ENCODE data around the gene SERPINE2.

Gene SERPINE2

DNA sequence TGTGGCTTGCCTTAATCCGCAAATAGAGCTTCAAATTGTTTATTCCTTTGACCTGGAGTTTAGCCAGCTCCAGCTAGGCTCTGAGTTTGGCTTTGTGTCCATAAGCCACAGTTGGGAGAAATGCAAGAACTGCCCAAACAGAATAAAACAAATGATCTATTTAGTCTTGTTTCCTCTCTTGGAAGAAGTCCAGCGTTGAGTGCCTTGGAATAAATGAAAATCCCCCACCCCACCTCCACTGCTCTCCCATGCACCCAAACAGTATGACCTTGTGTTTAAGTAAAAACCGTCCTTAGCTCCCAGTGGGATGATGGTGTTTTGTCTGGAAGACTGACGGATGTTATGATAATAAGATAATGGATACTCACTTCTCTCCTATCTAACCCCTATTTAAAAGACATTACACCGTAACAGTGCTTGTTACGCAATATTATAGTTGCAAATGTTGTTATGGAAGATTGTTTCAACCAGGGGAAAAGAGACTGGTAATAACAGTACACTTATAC is 3.2 kb upstream of the SERPINE2 start:
- no peak for DNase-seq

DNA sequence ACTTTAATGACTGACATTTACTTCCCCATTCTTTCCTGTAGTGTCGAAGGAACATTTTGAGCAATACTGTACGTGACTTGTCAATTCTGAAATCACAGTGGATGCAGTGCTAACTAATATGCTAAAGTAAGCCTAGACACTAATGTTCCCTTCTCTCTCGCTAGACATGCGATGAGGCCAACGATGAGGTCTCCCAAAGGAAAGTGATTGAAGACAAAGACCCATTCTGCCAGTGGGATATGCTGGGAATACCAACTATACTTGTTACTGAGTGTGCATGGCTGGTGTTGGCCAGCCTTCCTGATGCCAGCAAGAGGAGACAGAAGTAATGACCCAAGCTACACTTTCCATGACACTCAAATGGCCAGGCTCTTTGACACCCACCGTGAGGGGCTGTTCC is 2.5 kb upstream of the SERPINE2 start:
- no peak for DNase-seq

DNA sequence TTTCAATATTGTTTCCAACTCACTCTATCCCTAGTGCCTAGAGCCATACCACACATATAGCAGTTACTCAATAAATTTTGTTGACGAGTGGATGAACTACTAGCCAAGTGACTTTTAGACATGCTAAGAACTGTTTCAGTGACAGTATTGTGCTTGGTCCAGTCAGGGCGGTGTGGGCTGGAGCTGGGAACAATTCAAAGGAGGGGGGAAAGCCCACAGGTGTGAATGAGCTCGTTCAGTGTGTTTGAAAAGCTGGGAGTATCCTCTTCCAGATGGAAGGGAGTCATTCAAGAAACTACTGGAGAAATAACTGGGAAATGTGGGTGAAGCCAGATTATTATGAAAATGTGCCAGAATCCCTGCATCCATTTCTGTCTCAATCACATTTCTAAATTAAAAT is 1.7 kb upstream of the SERPINE2 start:
- no peak for DNase-seq

DNA sequence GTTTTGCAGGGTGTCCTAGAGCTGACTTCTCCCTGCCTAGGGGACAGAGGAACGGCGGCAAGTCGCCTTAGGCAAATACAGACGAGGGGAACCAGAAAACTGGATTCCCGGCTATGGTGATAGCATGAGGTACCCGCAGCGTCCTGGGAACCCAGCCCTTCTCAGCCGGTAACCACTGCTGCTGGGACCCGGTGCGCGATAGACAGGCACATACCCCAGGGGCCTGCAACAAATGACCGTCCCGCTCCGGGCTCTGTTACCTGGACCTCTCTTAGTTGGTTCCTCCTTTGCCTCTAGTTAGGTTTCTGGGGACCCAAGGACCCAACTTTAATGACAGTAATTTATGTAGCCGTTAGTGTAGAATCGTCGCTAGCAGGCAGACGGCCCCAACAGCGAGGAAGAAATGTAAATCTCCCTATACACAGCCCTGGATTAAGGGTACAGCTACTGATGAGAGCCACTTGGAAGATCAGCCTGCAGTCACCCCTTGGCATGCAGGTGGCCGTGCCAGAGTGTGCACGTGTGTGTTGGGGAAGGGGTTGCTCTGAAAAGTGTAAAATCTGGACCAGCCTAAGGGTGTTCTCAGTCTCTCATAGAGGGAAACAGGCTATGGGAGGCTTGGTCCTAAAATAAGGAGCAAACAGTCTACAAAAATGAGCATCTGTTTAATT is 819 bp upstream of the SERPINE2 start:
- no peak for DNase-seq

DNA sequence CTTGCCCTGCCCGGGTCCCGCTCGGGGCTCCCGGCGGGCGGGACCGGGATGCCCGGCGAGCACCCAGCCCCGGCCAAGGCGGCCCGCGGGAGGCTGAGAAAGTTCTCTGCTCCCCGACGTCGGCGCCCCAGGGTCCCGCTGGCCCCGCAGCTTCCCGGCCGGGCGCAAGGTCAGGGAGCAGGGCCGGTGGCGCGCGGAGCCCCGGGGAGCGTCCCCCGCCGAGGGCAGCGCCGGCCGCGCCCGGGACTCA is 331 bp downstream of the SERPINE2 start:
- DNase-seq: no peak

DNA sequence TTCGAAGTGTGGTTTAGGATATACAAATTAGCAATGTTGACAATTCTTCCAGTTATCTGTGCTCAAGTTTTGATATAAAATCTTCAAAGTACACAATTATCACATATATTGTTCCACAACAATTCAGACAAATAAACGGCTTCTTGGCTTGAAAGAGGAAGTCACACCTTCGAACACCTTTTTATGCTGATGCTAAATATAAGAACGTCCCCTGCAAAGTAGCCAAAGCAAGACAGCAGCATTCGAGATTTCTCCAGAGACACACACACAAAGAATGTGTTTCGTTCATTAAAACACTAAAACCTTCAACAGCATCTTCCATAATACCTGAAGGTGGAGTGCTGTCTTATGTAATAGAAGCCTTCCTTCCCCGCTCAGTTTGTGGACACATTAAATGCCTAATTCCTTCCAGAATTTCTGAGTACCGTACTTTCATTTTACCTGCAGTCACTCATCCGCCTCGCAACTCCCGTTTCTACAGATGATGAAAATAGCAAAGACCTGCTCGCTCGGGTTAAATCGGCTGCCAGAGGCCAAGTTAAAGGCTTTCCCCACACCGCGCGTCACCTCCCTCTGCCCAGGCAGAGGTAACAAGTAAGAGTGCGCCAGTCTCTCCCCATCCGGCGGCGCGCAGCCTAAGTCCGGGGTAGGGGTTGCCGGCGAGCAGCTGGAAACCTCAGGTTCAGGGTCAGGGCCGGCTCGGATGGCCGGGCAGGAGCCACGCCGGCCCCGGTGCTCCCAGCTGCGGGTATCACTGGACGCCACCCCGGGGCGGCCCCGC is 847 bp downstream of the SERPINE2 start:
- DNase-seq: peak; percentile 52

DNA sequence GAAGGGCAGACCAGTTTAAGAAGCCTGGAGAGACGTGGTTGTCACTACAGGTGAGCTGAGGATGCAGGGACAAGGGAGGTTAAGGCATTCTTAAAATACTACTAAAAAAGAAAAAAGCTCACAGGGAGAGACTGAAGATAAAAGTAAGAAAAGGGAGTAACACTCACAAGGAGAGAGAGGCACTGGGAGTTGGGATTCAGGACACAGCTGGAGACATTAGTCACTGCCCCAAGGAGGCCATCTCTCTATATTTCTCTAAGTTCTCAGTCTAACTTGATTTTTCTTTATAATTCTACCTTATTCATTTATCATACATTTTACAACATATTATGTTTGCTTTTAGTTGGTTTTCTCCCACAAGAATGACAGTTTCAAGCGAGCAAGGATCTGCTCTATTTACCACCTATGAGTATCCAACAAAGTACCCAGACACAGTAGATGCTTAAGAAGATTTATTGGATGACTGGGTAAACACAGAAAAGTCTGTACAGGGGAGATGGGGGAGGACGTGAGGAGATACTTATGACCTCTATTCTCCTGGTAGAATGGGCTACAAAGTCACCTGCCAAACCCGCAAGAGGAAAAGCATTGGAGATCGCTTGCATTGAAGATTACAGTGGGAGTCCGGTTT is 2.2 kb downstream of the SERPINE2 start:
- no peak for DNase-seq

DNA sequence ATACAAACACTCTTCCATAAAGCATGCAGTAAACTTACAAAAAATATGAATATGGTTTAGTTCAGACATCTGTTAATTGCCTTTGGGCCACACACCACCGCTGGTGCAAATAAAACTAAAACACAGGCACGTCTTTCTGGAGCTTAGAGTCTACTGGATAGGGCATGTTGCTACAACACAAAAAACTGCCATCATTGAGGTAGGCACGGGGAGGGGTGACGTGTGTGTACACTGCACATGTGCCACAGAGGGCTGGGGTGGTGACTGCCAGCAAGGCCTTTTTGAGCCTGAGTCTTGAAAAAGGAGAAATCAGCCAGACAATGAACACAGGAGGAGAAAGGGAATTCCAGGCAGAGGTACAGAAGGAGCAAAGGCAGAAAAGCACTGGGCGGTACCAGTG is 5.1 kb downstream of the SERPINE2 start:
- no peak for DNase-seq

DNA sequence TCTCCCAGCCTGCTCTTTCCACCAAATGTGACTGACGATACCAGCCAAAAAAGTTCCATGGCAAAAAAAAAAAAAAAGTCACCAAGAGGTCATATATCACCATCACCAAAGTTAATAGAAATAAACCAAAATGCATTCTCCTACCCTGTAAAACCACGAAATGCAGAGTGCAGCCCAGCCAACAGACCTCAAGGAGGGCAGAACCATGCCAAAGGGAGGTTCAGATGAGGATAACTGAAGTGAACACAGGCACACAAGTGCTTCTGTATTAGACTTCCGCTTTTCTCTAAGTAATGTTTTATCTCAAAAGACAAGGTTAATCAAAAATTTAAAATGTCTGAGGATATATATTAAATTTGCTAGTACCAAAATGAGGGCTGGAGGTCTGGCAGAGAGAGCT is 5.5 kb downstream of the SERPINE2 start:
- no peak for DNase-seq

DNA sequence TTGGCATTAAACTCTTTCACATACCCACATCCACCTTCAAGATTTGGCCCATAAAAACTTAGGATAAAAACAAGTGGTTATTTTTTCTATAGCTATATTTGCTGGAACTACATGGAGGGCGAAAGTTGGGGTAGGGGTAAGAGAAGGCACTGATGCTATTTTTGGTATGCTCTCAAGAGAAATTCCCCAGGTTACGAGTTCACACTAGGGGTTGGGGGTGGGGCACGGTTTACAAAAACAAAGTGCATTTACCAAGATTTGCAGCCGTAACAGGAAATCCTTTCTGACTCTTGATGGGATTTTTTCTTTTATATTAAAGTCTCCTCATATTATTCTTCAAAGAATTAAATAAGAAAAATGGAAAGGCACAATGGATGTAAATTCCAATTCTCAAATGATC is 6.8 kb downstream of the SERPINE2 start:
- DNase-seq: no peak

DNA sequence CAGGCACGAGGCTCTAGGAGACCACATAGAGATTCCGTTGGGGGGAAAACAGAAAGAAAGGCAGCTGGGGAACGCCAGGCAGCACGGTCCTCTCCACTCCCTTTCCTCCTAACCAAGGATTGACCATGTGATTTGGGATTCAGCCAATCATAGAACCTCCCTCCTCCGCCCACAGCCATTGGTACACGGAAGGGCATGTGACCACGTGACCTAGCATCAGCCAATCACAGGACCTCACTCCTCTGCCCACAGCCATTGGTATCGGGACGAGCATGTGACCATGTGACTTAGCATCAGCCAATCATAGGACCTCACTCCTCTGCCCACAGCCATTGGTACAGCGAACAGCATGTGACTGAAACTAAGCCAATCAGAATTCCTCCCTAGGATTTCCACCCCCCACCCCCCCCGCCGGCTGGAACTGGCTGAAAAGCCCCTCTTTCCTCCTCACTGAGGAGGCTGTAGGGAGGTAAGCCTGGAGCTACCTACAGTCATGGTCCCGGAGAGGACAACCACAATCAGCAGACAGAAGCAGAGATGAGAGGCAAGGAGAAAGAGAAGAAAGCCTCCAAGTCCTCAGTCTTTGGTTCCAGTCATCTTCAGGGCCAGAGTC is 7.6 kb downstream of the SERPINE2 start:
- DNase-seq: no peak

DNA sequence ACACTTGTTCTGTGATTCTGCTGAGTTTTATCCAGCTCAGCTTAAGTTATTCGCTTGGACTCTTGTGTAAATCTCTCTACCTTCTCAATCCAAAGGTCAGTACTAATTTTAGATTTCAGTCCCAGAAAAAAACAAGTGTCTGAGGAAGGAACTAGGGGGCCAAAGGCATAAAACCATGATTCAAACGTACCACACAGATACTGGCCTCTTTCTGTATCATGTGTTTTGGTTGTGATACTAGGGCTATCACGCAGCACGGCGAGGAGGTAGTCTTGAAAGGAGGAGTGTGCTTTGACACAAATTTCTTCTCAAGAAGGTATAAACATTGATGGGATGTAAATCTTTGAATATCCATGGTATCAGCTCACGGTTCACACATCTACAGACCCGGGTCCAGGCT is 8.3 kb downstream of the SERPINE2 start:
- no peak for DNase-seq

DNA sequence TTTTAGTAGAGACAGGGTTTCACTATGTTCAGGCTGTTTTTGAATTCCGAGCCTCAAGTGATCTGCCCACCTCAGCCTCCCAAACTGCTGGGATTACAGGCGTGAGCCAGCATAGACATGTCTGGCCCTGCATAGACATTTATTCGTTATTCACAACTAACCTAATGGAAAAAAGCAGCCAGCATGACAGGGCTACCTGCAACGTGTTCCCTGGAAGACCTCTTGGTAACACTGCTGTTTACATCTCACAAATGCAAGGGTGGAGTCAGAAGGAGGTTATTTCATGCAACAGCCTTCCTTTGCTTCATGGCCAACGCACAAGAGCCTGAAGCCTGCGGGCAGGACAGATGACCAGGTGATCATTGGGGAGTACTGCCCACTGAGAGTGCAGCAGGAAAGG is 9.2 kb downstream of the SERPINE2 start:
- no peak for DNase-seq

DNA sequence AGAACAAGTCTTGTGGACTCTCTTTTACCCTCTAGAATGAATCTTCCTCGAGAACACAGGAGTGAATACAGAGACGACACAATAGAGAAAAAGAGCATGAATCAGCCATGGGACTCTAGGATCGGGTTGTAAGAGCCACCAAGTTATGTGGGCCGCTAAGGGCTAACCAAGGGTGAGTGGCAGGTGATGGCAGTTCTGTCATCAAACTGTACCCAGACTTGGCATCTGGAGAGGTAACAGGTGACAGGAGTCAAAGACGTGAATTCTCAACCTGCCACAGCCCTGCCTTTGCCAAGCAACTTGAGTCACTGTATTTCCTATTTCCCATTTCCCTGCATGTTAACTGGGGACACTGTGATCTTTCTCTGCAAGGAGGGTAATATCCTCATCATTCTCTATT is 11.2 kb downstream of the SERPINE2 start:
- no peak for DNase-seq

DNA sequence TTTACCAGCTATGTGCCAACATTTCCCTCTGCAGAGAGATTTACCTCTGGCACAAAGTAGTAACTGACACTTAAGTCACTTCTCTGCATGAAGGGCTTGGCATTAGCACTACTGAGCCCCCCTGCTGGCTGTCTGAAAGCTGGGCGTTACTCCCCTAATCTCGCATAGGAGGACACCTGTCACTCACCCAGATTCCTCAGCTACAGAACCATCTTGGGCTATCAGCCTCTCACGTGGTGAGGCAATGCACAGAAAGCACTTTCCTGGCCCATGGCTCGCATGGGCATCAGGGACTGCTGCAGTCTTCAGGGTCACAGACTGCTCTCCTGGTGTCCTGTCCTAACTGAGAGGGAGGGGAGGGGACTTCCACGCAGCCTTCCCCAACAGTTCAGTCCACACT is 12.0 kb downstream of the SERPINE2 start:
- no peak for DNase-seq

DNA sequence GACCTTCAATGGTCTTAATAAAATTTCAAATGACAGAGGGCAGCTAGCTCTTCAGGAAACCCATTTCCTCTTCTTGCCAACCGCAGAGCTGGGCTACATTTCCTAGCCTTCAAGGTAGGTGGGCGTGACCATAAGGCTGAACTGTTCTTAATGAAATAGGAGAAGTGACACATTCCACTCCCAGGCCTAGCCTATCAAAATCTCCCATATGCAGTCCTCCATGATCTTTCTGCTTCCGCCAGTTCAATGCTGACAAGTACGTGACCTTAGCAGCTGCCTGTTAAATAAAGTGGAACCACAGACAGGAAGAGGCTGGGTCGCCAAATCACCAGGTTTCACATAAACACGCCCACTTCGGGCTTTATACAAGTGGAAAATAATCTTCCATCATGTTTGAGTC is 13.2 kb downstream of the SERPINE2 start:
- DNase-seq: no peak

DNA sequence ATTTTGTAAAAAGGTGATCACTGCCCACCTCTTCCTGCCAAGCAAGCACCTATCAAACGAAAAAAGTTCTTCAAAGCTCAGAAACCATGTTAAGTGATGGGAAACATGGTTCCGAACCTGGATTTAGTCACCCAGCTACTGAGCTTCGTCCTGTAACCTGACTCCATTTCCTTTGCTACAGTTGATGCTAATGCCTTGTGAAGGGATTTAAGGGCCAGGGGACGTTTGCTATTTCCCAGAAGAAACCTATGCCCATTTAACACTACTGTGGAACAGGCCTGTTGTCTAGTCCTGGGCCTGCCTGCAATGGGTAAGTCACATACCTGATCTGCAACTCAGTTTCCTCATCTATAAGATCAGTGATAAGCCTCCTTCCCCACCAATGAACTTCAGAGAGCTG is 14.8 kb downstream of the SERPINE2 start:
- no peak for DNase-seq

DNA sequence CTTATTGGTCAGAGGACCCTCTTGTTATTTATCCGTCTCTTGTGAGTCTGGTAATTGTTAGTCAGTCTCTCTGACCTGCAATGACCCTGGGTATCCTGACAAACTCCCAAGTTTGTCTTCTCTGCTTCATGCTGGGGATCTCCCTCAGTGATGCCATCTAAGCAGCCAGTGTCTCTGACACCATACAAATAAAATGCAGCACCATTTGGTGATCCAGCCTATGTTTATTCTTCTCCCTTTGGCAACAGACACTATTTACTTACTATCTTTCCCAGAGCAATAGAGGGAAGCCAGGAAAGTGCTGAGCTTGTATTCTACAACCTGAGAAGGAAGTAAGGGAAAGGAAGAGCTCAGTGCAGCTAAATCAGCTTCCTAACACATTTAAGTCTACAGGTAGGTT is 15.9 kb downstream of the SERPINE2 start:
- DNase-seq: no peak

DNA sequence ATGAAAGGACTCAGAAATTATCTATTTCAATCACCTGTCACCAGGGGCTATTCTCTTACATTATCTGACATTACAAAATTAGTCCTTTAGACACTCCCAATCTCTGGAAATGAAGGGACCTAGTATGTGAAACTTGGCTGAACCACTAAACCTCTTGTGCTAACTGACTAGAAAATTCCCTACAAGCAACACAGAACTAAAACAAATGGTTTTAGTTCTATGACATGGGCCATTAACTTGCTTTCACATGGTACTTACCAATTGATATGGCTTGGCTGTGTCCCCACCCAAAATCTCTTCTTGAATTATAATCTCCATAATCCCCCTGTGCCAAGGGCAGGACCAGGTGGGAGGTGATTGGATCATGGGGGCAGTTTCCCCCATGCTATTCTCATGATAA is 16.6 kb downstream of the SERPINE2 start:
- no peak for DNase-seq

DNA sequence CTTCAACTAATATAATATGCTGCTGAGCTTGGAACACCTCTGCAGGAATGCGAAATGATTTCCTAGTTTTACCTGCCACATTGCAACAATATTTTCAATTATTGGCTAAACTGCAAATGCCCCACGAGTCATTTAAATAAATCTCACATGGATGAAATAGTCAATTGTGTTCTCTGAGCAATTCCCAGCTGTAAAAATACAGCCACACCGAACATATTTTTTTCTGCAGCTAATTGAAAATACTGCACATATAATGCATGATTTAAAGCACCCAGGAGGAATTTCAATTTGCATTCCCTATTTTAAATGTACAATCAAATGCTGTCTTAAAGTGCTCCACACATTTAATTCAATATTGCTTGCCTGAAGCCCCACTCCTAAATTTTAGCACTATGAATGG is 18.6 kb downstream of the SERPINE2 start:
- DNase-seq: no peak

DNA sequence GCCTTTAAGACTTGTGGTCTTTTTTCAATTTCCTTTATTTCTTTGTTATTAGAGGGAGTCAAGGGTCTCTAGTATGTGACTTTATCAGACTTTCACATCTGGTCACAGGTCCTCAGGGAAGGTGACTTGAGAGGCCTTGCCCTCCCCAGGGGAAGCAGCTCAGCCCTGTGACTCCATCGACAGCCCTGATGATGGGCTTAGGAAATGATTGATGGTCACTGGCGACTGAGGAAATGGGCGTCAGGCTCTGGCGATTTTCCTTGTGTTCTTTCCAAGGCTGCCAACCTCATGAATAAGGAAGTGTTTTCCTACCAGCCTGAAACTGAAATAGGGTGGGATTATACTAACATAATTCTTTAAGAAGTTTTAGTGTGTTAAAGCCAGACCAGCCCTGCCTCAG is 21.1 kb downstream of the SERPINE2 start:
- no peak for DNase-seq

DNA sequence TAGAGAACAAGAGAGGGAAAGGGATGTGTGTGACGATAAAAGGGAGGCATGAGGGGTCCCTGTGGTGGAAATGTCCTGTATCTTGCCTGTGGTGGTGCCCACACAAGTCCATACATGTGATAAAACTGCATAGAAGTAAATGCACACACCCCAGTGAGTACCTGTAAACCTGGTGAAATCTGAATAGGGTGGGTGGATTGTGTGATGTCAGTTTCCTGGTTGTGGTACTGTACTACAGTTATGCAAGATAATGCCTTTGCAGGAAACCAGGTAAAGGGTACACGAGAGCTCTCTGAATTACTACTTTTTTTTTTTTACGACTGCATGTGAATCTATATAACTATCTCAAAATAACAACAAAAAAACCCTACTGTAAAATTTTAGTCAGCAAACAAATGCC is 22.1 kb downstream of the SERPINE2 start:
- no peak for DNase-seq

DNA sequence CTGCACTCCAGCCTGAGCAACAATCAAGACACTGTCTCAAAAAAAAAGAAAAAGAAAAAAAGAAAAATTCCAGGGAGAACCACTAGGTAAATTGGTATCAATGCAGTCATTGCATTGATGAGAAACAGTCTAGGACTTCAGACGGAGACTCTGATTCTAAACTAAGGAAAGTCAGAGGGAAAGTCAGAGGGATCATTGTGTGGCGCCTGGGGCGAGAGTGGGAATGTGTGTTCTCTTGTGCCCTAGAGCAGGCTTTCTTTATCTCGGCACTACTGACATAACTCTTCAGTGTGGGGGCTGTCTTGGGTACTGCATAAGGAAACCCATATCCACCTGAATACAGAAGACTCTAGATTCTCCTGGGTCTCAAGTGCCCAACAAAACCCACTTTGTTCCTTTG is 24.8 kb downstream of the SERPINE2 start:
- DNase-seq: no peak

DNA sequence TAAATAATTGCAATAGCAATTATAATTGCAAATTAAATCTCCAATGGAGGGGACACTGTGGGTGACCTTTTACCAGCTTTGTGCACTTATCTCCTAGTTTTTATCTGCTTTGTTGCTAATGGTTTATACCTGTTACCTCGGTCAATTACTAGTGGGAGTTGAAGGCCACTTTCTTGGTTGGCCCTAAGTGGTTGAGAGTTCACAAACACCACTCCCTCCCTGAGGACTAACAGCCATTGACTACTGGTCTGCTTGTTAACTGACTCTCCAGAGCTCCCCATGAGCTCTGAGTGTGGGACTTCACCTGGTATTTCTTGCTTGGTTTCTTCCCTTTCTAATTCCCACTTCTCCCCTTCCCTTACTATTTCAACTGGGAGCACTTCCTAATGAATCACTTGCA is 27.2 kb downstream of the SERPINE2 start:
- no peak for DNase-seq
